WERI-Rb-1 (cell line): ENCODE measurements around the gene ZNF366.
A peak's percentile ranks its signal among the peaks of the same experiment; 100 is the strongest.

ENCODE experiments used
- DNase-seq: peaks from one replicate; pipeline ENCODE4 v3.0.0-alpha.2; 2020
- H3K27ac ChIP-seq: fragments of 250-450 bp; sonication (Bioruptor Pico); 2 replicates; pipeline ENCODE4 v1.5.1; 2020; ENCODE audit warnings: mild to moderate bottlenecking, moderate library complexity
- H3K27me3 ChIP-seq: fragments of 250-450 bp; sonication (Bioruptor Pico); 2 replicates; pipeline ENCODE4 v1.5.1; 2021; ENCODE audit warnings: mild to moderate bottlenecking, low read depth, moderate library complexity; ENCODE audit not compliant: insufficient read depth, severe bottlenecking
- H3K36me3 ChIP-seq: fragments of 250-450 bp; sonication (Bioruptor Pico); 2 replicates; pipeline ENCODE4 v1.5.1; 2020; ENCODE audit warnings: mild to moderate bottlenecking, moderate library complexity
- H3K4me3 ChIP-seq: 2 replicates; pipeline ENCODE4 v1.5.1; 2011; ENCODE audit warnings: low read depth, mild to moderate bottlenecking, control low read depth, low read length
- H3K9me3 ChIP-seq: fragments of 250-450 bp; sonication (Bioruptor Pico); 2 replicates; pipeline ENCODE4 v1.5.1; 2021; ENCODE audit warnings: mild to moderate bottlenecking, moderate library complexity; ENCODE audit not compliant: severe bottlenecking
- CTCF ChIP-seq: IDR thresholded peaks from 2 replicates; pipeline ENCODE4 v1.5.1; 2011; ENCODE audit warnings: low read depth, mild to moderate bottlenecking, control low read depth, inconsistent platforms, low read length

The ZNF366 gene

GRCh38 chr5:72400950-72401349 is 106.3 kb downstream of the ZNF366 start:
- H3K4me3 ChIP-seq, result no peak overlapping the region
- TF ChIP-seq CTCF, result no peak
- no peak overlapping the region for H3K27ac ChIP-seq
- no peak for DNase-seq
- no peaks in the 10 kb centered on the region for H3K27me3 ChIP-seq
- no peaks in the 10 kb centered on the region for H3K36me3 ChIP-seq
- peaks cover 13% of the 10 kb centered on the region for H3K9me3 ChIP-seq

DNA sequence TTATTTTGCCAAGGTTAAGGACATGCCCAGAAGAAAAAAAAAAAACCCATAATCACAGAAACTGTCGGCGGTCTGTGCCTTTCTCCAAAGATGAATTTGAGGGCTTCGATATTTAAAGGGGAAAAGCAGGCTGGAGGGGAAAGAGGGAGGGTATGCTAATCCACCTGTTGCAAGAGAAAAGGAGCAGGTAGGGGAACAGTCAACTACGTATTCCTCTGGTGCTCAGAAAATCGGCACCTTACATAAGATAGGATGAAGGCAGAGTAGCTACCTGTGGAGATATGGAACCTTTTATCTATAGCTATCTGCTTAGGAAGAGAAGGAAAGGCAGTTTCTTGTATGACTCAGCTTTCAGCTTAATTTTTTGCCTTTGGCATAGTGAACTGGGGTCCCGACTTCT is 109.4 kb downstream of the ZNF366 start:
- DNase-seq, result no peak
- Histone ChIP-seq H3K27me3 (no peaks in the 10 kb centered on the region), H3K4me3 (no peak overlapping the region), H3K9me3 (peaks cover 13% of the 10 kb centered on the region), H3K27ac (no peak overlapping the region), H3K36me3 (no peaks in the 10 kb centered on the region)
- TF ChIP-seq CTCF, result no peak

- H3K27ac ChIP-seq, result no peak overlapping the region
- no peaks in the 10 kb centered on the region for H3K27me3 ChIP-seq
- peak; percentile 26 for DNase-seq
- H3K9me3 ChIP-seq, result no peaks in the 10 kb centered on the region
- peak; percentile 58 for TF ChIP-seq CTCF
- no peak overlapping the region for H3K4me3 ChIP-seq
- H3K36me3 ChIP-seq, result no peaks in the 10 kb centered on the region
These were observed 112.5 kb downstream of the ZNF366 start for GRCh38 chr5:72394688-72395087.

DNA sequence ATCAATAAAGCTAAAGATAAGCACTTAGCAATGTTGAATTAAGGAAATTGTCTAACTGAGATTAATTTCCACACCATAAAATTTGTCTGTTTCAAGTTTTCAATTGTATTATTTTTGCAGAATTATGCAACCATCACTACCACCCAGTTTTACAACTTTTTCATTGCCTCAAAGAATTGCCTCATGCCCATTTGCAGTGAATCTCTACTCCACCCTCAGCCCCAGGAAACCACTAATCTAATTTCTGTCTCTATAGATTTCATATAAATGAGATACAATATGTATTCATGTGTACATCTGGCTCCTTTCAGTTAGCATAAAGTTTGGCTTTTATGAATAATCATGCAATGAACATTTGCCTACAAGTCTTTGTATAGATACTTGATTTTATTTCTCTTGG is 114.2 kb downstream of the ZNF366 start:
- DNase-seq, result no peak
- no peaks in the 10 kb centered on the region for H3K27me3 ChIP-seq
- TF ChIP-seq CTCF, result no peak
- H3K9me3 ChIP-seq, result no peaks in the 10 kb centered on the region
- peak overlapping the region; percentile 68 for H3K27ac ChIP-seq
- H3K4me3 ChIP-seq, result no peak overlapping the region
- H3K36me3 ChIP-seq, result no peaks in the 10 kb centered on the region
